CD8-positive, alpha-beta memory T cell (primary cell): ENCODE data around the gene USP9X. TPM values are rescaled to one million over a fixed set of nuclear protein-coding genes. Genes with fewer than 3 reads are reported as not detected.
A peak's percentile ranks its signal among the peaks of the same experiment; 100 is the strongest.

Source experiments
- CTCF ChIA-PET: fragments of 350-600 bp; sonication (Branson Sonifier 250); formaldehyde crosslinking; loops from one replicate; lab custom pipeline; 2021; ENCODE audit warnings: antibody characterized with exemption; lab: Charles Lee
- POLR2A ChIA-PET: fragments of 350-600 bp; sonication (Branson Sonifier 250); formaldehyde crosslinking; loops from one replicate; lab custom pipeline; 2021; ENCODE audit warnings: antibody characterized with exemption; lab: Charles Lee
- DNase-seq, 5 donors: peaks; one replicate each; pipeline versions ENCODE4 v3.0.0 to v3.0.0-alpha.2; 2020 to 2022; ENCODE audit warnings: mixed read lengths in 1 of 5
- H3K27ac ChIP-seq: one replicate; pipeline ENCODE4 v1.7.0; 2013; ENCODE audit warnings: low read depth, mild to moderate bottlenecking, low read length, moderate library complexity
- H3K27me3 ChIP-seq: 2 replicates; pipeline ENCODE4 v1.7.0; 2013; ENCODE audit warnings: low read length, mild to moderate bottlenecking; ENCODE audit not compliant: insufficient read depth, poor library complexity, severe bottlenecking
- H3K36me3 ChIP-seq: 2 replicates; pipeline ENCODE4 v1.7.0; 2013; ENCODE audit warnings: mild to moderate bottlenecking, low read length, moderate library complexity; ENCODE audit not compliant: insufficient read depth
- H3K4me1 ChIP-seq: 2 replicates; pipeline ENCODE4 v1.7.0; 2013; ENCODE audit warnings: mild to moderate bottlenecking, low read length, moderate library complexity; ENCODE audit not compliant: insufficient read depth
- H3K4me3 ChIP-seq: 2 replicates; pipeline ENCODE4 v1.7.0; 2013; ENCODE audit warnings: mild to moderate bottlenecking, low read length
- H3K9me3 ChIP-seq: 2 replicates; pipeline ENCODE4 v1.7.0; 2013; ENCODE audit warnings: mild to moderate bottlenecking, low read length
- H3K27ac Mint-ChIP-seq, 8 donors: one replicate each; pipeline ENCODE4 v1.8.0; 2020 to 2021; ENCODE audit warnings: mixed read lengths in 8 of 8, mild to moderate bottlenecking in 6 of 8, inconsistent platforms in 3 of 8, moderate library complexity in 3 of 8
- H3K27me3 Mint-ChIP-seq, 2 donors: one replicate each; pipeline ENCODE4 v1.8.0; 2020 to 2021; ENCODE audit warnings: mixed read lengths in 2 of 2, mild to moderate bottlenecking in 1 of 2, moderate library complexity in 1 of 2
- H3K36me3 Mint-ChIP-seq, 3 donors: one replicate each; pipeline ENCODE4 v1.8.0; 2020 to 2021; ENCODE audit warnings: mixed read lengths in 3 of 3, inconsistent platforms in 1 of 3, mild to moderate bottlenecking in 1 of 3
- H3K4me1 Mint-ChIP-seq, 3 donors: one replicate each; pipeline ENCODE4 v1.8.0; 2020 to 2021; ENCODE audit warnings: mixed read lengths in 3 of 3, inconsistent platforms in 1 of 3, mild to moderate bottlenecking in 1 of 3
- H3K4me3 Mint-ChIP-seq, 7 donors: one replicate each; pipeline ENCODE4 v1.8.0; 2020 to 2021; ENCODE audit warnings: mixed read lengths in 7 of 7, mild to moderate bottlenecking in 6 of 7, moderate library complexity in 4 of 7, inconsistent platforms in 2 of 7
- H3K9me3 Mint-ChIP-seq, 5 donors: one replicate each; pipeline ENCODE4 v1.8.0; 2020 to 2022; ENCODE audit warnings: mixed read lengths in 5 of 5, mild to moderate bottlenecking in 3 of 5, moderate library complexity in 2 of 5, inconsistent platforms in 1 of 5
- polyA plus RNA-seq: library from polyadenylated mRNA; unstranded; fragments of 300-500 nt; fragmentation: Illumina TruSeq; gene quantifications from one replicate; pipeline ENCODE4 v1.2.3, GENCODE V29; 2021
- total RNA-seq, 2 experiments: library from RNA; stranded (reverse); gene quantifications; one replicate each; pipeline ENCODE4 v1.2.3, GENCODE V29; 2021

Gene USP9X
- total and polyA plus RNA-seq, 3 experiments from 2014 or later: 27.1 to 54.5 (median 53.7) TPM

DNA sequence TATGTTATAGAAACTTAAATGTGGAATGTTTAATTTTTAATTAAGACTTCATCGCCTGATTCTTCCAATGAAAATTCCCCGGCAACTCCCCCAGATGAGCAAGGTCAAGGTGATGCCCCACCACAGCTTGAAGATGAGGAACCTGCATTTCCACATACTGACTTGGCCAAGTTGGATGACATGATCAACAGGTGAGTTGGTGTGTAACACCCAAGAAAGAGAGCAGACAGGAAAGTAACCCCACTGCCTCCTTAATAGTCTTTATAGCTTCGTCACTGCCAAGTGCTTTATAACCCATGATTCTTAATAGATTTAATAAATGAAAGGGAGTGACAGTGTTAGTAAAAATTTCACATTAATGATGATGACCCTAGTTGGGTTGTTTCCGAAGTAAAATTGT, 43.7 kb downstream of the USP9X start:
- Histone ChIP-seq H3K27ac (no peak overlapping the region), H3K36me3 (peaks cover 4% of the 10 kb centered on the region), H3K27me3 (no peaks in the 10 kb centered on the region), H3K4me3 (no peak overlapping the region), H3K9me3 (no peaks in the 10 kb centered on the region), H3K4me1 (peaks cover 8% of the 10 kb centered on the region)
- Mint-ChIP-seq H3K4me1 (peaks cover 36 to 52% (median 51%) of the 10 kb centered on the region in 3 donors), H3K36me3 (peaks cover 19 to 48% (median 25%) of the 10 kb centered on the region in 3 donors), H3K9me3 (no peaks in the 10 kb centered on the region), H3K27ac (peak overlapping the region in 2 of 8 donors; percentile 34 to 39), H3K27me3 (no peaks in the 10 kb centered on the region), H3K4me3 (peak overlapping the region in 1 of 7 donors; percentile 25)
- no peak for DNase-seq
- POLR2A ChIA-PET: no interaction called here
- CTCF ChIA-PET: no interaction called here

DNA sequence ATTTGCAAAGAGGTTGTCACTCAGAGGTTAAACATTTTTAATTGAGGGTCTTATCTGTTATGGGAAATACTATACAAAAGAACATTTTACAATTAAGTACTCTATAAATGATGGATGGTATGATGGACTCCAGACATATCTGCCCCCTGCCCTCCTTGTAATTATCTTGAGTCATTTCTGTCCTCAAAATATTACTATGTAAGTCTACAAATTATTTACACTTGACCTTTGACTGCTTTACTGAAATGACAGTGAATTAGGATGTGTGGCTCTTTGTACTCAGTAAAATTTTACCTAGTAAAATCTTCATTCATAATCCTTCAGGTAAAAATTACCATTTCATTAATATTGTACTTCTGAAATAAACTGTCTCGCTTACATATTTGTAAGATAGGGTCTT, 46.5 kb downstream of the USP9X start:
- Mint-ChIP-seq H3K36me3 (peaks cover 25 to 53% (median 34%) of the 10 kb centered on the region in 3 donors), H3K9me3 (no peaks in the 10 kb centered on the region), H3K4me1 (peaks cover 24 to 39% (median 34%) of the 10 kb centered on the region in 3 donors), H3K27ac (no peak overlapping the region), H3K27me3 (no peaks in the 10 kb centered on the region), H3K4me3 (no peak overlapping the region)
- Histone ChIP-seq H3K4me1 (peaks cover 7% of the 10 kb centered on the region), H3K27me3 (no peaks in the 10 kb centered on the region), H3K36me3 (peaks cover 5% of the 10 kb centered on the region), H3K4me3 (no peak overlapping the region), H3K27ac (no peak overlapping the region), H3K9me3 (no peaks in the 10 kb centered on the region)
- CTCF ChIA-PET: no interaction called here
- POLR2A ChIA-PET: no interaction called here
- no peak for DNase-seq

DNA sequence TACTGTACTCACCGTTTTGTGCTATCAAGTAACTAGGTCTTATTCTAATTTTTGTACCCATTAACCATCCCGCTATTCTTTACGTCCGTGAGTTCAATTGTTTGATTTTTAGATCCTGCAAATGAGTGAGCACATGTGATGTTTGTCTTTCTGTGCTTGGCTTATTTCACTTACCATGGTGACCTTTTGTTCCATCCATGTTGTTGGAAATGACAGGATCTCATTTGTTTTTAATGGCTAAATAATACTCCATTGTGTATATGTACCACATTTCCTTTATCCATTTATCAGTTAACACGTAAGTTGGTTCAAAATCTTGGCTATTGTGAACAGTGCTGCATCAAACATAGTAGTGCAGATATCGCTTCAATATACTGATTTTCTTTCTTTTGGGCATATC, 48.3 kb downstream of the USP9X start:
- no peak overlapping the region for H3K27ac ChIP-seq
- ChIA-PET POLR2A (no interaction called here), CTCF (no interaction called here)
- no peaks in the 10 kb centered on the region for H3K27me3 ChIP-seq
- H3K9me3 ChIP-seq: no peaks in the 10 kb centered on the region
- Mint-ChIP-seq H3K27ac (no peak overlapping the region), H3K27me3 (no peaks in the 10 kb centered on the region), H3K4me3 (no peak overlapping the region), H3K36me3 (peaks cover 25 to 61% (median 38%) of the 10 kb centered on the region in 3 donors), H3K4me1 (peaks cover 11 to 22% (median 17%) of the 10 kb centered on the region in 3 donors), H3K9me3 (no peaks in the 10 kb centered on the region)
- H3K4me3 ChIP-seq: no peak overlapping the region
- no peaks in the 10 kb centered on the region for H3K4me1 ChIP-seq
- no peak for DNase-seq
- H3K36me3 ChIP-seq: peaks cover 5% of the 10 kb centered on the region

DNA sequence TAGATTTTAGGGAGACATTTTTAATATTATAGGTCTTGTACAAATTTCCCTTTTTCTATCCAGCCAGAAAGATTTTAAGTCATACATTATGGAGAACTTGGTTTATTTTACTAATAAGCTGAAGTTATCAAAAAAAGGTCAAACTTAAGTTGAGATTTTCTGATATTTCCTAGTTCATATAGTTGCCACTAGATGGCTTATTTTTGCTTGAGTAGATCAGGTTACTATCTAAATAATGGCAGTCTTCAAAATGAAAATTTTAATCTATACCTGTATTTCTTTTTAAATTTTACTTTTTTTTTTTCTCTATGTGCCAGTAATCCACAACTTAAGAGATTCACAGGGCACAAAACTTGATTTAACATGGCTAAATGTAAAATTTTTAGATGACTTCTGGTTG, 52.3 kb downstream of the USP9X start:
- H3K4me3 Mint-ChIP-seq: no peak overlapping the region
- Histone ChIP-seq H3K27me3 (no peaks in the 10 kb centered on the region), H3K4me3 (no peak overlapping the region), H3K9me3 (no peaks in the 10 kb centered on the region), H3K27ac (no peak overlapping the region), H3K4me1 (no peaks in the 10 kb centered on the region), H3K36me3 (peaks cover 16% of the 10 kb centered on the region)
- H3K36me3 Mint-ChIP-seq: peaks cover 20 to 62% (median 38%) of the 10 kb centered on the region in 3 donors
- no peaks in the 10 kb centered on the region for H3K9me3 Mint-ChIP-seq
- DNase-seq: no peak
- ChIA-PET CTCF (no interaction called here), POLR2A (no interaction called here)
- no peak overlapping the region for H3K27ac Mint-ChIP-seq
- H3K27me3 Mint-ChIP-seq: no peaks in the 10 kb centered on the region
- peaks cover 4 to 11% (median 8%) of the 10 kb centered on the region in 3 donors for H3K4me1 Mint-ChIP-seq

DNA sequence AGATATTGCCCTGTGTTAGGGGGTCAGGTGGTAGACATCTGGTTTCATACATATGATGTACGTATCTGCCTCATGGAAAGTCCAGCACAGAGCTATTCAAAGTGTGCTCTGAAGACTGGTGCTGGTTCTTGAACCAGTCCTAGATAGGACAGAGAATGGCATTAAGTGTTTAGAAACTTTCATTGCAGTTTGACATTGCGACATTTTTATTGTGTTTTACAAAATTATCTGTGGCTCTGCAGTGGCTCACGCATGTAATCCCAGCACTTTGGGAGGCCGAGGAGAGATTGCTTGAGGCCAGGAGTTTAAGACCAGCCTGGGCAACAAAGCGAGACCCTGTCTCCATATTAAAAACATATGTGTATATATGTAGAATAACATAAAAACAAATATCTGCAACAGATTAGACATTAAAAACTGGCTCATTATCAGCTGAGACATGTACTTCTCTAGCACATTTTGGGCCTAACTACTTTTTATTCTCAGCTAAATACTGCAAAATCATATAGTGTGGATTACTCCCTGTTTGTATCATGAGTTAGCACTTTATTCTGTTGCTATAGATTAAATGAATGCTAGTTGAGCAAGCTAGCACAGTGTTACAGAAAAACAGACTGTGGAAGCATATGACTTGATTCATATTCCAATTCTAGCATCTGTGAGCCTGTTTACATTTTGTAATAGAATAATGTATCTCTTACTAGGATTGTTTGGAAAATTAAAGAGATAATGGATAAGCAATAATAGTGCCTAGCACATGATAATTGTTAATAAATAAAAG, 57.1 kb downstream of the USP9X start:
- no peak overlapping the region for H3K27ac ChIP-seq
- Mint-ChIP-seq H3K27me3 (no peaks in the 10 kb centered on the region), H3K36me3 (peaks cover 0 to 56% (median 22%) of the 10 kb centered on the region in 3 donors), H3K4me3 (no peak overlapping the region), H3K4me1 (peaks cover 4 to 7% (median 5%) of the 10 kb centered on the region in 3 donors), H3K27ac (no peak overlapping the region), H3K9me3 (no peaks in the 10 kb centered on the region)
- no peaks in the 10 kb centered on the region for H3K27me3 ChIP-seq
- H3K4me1 ChIP-seq: no peaks in the 10 kb centered on the region
- no peak overlapping the region for H3K4me3 ChIP-seq
- H3K36me3 ChIP-seq: peaks cover 22% of the 10 kb centered on the region
- ChIA-PET CTCF (no interaction called here), POLR2A (no interaction called here)
- no peaks in the 10 kb centered on the region for H3K9me3 ChIP-seq
- no peak for DNase-seq

DNA sequence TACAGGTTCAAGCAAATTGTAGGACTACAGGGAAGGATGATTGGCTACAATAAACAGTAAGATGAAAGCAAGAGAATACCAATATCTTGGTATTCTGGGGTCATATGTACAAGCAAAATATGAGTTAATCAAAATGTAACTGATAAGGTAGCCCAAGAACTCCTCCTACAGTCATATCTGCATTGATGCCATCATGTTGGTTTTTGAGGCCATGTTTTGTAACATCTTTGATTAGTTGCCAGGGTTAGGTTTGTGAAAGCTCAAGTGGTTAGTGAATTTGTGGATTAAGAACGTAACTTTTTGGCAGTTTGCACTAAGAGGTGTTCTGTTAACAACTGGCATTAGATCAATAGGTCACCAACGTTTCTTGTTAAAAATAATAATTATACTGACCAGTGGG, 59.6 kb downstream of the USP9X start:
- Mint-ChIP-seq H3K36me3 (peaks cover 9 to 68% (median 31%) of the 10 kb centered on the region in 3 donors), H3K4me1 (peaks cover 4 to 7% (median 5%) of the 10 kb centered on the region in 3 donors), H3K9me3 (no peaks in the 10 kb centered on the region), H3K4me3 (no peak overlapping the region), H3K27me3 (no peaks in the 10 kb centered on the region), H3K27ac (no peak overlapping the region)
- H3K27ac ChIP-seq: no peak overlapping the region
- no peak overlapping the region for H3K4me3 ChIP-seq
- ChIA-PET POLR2A (no interaction called here), CTCF (no interaction called here)
- H3K9me3 ChIP-seq: no peaks in the 10 kb centered on the region
- no peaks in the 10 kb centered on the region for H3K27me3 ChIP-seq
- no peak for DNase-seq
- H3K36me3 ChIP-seq: peaks cover 36% of the 10 kb centered on the region
- H3K4me1 ChIP-seq: no peaks in the 10 kb centered on the region

DNA sequence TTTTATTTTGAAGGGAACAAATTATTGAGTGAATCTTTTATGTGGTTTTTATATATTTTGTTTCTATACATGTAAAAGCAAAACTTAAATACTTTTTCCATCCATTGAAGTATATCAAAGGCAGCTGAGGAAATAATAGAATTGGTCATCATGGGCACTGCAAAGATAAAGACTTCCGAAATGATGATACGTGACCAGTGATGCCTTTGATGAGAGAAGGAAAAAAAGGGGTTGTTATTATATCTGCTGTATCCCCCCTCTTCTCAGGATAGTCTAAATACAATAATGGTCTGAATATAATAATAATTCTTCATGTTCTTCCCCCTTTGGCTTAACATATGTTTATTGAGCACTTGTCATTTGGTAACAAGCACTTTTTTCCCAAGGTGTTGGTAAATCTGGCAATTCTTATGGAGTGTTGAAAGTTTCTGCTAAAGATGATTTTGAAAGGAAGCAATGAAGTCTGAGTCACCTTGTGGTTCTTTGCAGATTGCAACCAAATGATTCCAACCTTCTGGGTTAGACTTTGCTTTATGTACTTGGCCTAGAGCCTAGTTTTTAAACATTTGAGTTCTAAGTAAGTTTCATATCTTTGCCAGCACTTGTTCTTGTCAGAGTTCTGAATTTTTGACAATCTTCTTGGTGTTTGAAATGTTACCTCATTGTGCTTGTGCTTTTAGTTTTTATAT, 60.8 kb downstream of the USP9X start:
- Histone ChIP-seq H3K36me3 (peaks cover 36% of the 10 kb centered on the region), H3K27ac (no peak overlapping the region), H3K9me3 (no peaks in the 10 kb centered on the region), H3K27me3 (no peaks in the 10 kb centered on the region), H3K4me3 (no peak overlapping the region), H3K4me1 (no peaks in the 10 kb centered on the region)
- H3K4me3 Mint-ChIP-seq: no peak overlapping the region
- CTCF ChIA-PET: no interaction called here
- H3K36me3 Mint-ChIP-seq: peaks cover 9 to 67% (median 33%) of the 10 kb centered on the region in 3 donors
- H3K27me3 Mint-ChIP-seq: no peaks in the 10 kb centered on the region
- peak overlapping the region in 1 of 8 donors; percentile 21 for H3K27ac Mint-ChIP-seq
- DNase-seq: no peak
- POLR2A ChIA-PET: no interaction called here
- H3K9me3 Mint-ChIP-seq: no peaks in the 10 kb centered on the region
- H3K4me1 Mint-ChIP-seq: peaks cover 4 to 7% (median 5%) of the 10 kb centered on the region in 3 donors

DNA sequence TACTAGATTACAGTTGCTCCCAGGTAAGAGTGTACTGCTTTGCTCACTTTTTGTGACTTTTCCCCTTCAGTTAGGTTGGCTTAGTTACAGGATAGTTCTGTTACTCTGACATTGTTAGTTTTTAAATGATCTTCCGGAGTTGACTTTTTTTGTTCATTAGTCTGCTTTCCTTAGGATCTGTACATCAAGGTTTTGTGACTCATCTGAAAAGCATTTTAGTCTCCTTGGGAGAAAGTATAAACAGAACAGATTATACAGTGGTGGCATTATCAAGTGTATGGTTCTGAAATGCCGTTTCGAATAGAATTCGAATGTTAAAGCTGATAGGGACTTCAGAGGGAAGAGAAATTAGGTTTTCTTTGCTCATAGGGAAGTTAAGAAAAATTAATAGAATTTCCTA, 63.3 kb downstream of the USP9X start:
- Histone ChIP-seq H3K36me3 (peaks cover 35% of the 10 kb centered on the region), H3K27ac (no peak overlapping the region), H3K4me1 (no peaks in the 10 kb centered on the region), H3K9me3 (no peaks in the 10 kb centered on the region), H3K4me3 (no peak overlapping the region), H3K27me3 (no peaks in the 10 kb centered on the region)
- Mint-ChIP-seq H3K27me3 (no peaks in the 10 kb centered on the region), H3K4me3 (no peak overlapping the region), H3K4me1 (peaks cover 4 to 5% (median 5%) of the 10 kb centered on the region in 3 donors), H3K9me3 (no peaks in the 10 kb centered on the region), H3K27ac (no peak overlapping the region), H3K36me3 (peaks cover 9 to 74% (median 32%) of the 10 kb centered on the region in 3 donors)
- ChIA-PET CTCF (no interaction called here), POLR2A (no interaction called here)
- no peak for DNase-seq
